IPS-18a (cell line): ENCODE measurements around the gene ZNF836.

Experiments used
- H3K27ac ChIP-seq: one replicate; pipeline ENCODE4 v1.5.1; 2013; ENCODE audit warnings: low read length
- H3K27me3 ChIP-seq: one replicate; pipeline ENCODE4 v1.6.1; 2013; ENCODE audit warnings: mild to moderate bottlenecking, low read length; ENCODE audit not compliant: control insufficient read depth, insufficient read depth
- H3K36me3 ChIP-seq: one replicate; pipeline ENCODE4 v1.6.1; 2013; ENCODE audit warnings: low read depth, low read length; ENCODE audit not compliant: control insufficient read depth
- H3K4me1 ChIP-seq: one replicate; pipeline ENCODE4 v1.6.1; 2013; ENCODE audit warnings: low read depth, low read length; ENCODE audit not compliant: control insufficient read depth
- H3K4me3 ChIP-seq: one replicate; pipeline ENCODE4 v1.5.1; 2013; ENCODE audit warnings: low read length
- H3K9ac ChIP-seq: one replicate; pipeline ENCODE4 v1.6.1; 2013; ENCODE audit warnings: mild to moderate bottlenecking, low read length, moderate library complexity
- H3K9me3 ChIP-seq: one replicate; pipeline ENCODE4 v1.6.1; 2013; ENCODE audit warnings: low read depth, low read length; ENCODE audit not compliant: control insufficient read depth

ZNF836 gene

GRCh38 chr19:52176574-52176973 lies 5.2 kb upstream of the ZNF836 start:
- H3K4me1 ChIP-seq, result peaks cover 4% of the 10 kb centered on the region
- H3K27me3 ChIP-seq, result peaks cover 2% of the 10 kb centered on the region
- H3K9ac ChIP-seq, result no peak overlapping the region
- no peaks in the 10 kb centered on the region for H3K36me3 ChIP-seq
- no peaks in the 10 kb centered on the region for H3K9me3 ChIP-seq
- no peak overlapping the region for H3K4me3 ChIP-seq
- H3K27ac ChIP-seq, result no peak overlapping the region

GRCh38 chr19:52172347-52172746 lies 926 bp upstream of the ZNF836 start:
- Histone ChIP-seq H3K9ac (no peak overlapping the region), H3K4me3 (no peak overlapping the region)

GRCh38 chr19:52170863-52171320 lies 529 bp downstream of the ZNF836 start:
- Histone ChIP-seq H3K27ac (no peak overlapping the region), H3K9me3 (no peaks in the 10 kb centered on the region), H3K27me3 (peaks cover 20% of the 10 kb centered on the region), H3K36me3 (peaks cover 7% of the 10 kb centered on the region), H3K4me1 (peaks cover 4% of the 10 kb centered on the region), H3K4me3 (peak overlapping the region; percentile 94), H3K9ac (peak overlapping the region; percentile 64)

More at GRCh38 chr19:52172347-52172746, 926 bp upstream of the ZNF836 start:
- Histone ChIP-seq H3K27me3 (peaks cover 20% of the 10 kb centered on the region), H3K27ac (no peak overlapping the region), H3K36me3 (peaks cover 7% of the 10 kb centered on the region), H3K9me3 (no peaks in the 10 kb centered on the region), H3K4me1 (peaks cover 4% of the 10 kb centered on the region)

GRCh38 chr19:52170304-52170703 lies 1.1 kb downstream of the ZNF836 start:
- H3K4me3 ChIP-seq, result peak overlapping the region; percentile 94
- H3K27me3 ChIP-seq, result peaks cover 20% of the 10 kb centered on the region
- peak overlapping the region; percentile 28 for H3K9ac ChIP-seq
- H3K27ac ChIP-seq, result no peak overlapping the region
- H3K9me3 ChIP-seq, result no peaks in the 10 kb centered on the region
- peaks cover 4% of the 10 kb centered on the region for H3K4me1 ChIP-seq
- peaks cover 7% of the 10 kb centered on the region for H3K36me3 ChIP-seq

GRCh38 chr19:52155596-52156359 lies 15.6 kb downstream of the ZNF836 start:
- Histone ChIP-seq H3K36me3 (peaks cover 15% of the 10 kb centered on the region), H3K9ac (no peak overlapping the region), H3K27me3 (no peaks in the 10 kb centered on the region), H3K9me3 (peaks cover 57% of the 10 kb centered on the region), H3K4me3 (no peak overlapping the region), H3K4me1 (no peaks in the 10 kb centered on the region), H3K27ac (no peak overlapping the region)

GRCh38 chr19:52148256-52148655 lies 23.2 kb downstream of the ZNF836 start:
- Histone ChIP-seq H3K36me3 (no peaks in the 10 kb centered on the region), H3K9ac (no peak overlapping the region), H3K27ac (no peak overlapping the region), H3K4me1 (no peaks in the 10 kb centered on the region), H3K9me3 (peaks cover 18% of the 10 kb centered on the region), H3K27me3 (no peaks in the 10 kb centered on the region), H3K4me3 (no peak overlapping the region)

GRCh38 chr19:52142001-52142595 lies 29.3 kb downstream of the ZNF836 start:
- H3K4me1 ChIP-seq, result peaks cover 8% of the 10 kb centered on the region
- H3K27ac ChIP-seq, result no peak overlapping the region
- H3K27me3 ChIP-seq, result no peaks in the 10 kb centered on the region
- H3K9ac ChIP-seq, result no peak overlapping the region
- H3K9me3 ChIP-seq, result peaks cover 3% of the 10 kb centered on the region
- no peaks in the 10 kb centered on the region for H3K36me3 ChIP-seq
- no peak overlapping the region for H3K4me3 ChIP-seq

GRCh38 chr19:52141203-52141602 lies 30.2 kb downstream of the ZNF836 start:
- H3K36me3 ChIP-seq, result no peaks in the 10 kb centered on the region
- H3K4me1 ChIP-seq, result peaks cover 8% of the 10 kb centered on the region
- H3K27ac ChIP-seq, result no peak overlapping the region

GRCh38 chr19:52140032-52140710 lies 31.2 kb downstream of the ZNF836 start:
- Histone ChIP-seq H3K4me1 (peaks cover 8% of the 10 kb centered on the region), H3K4me3 (peak overlapping the region; percentile 89), H3K36me3 (no peaks in the 10 kb centered on the region), H3K9me3 (no peaks in the 10 kb centered on the region), H3K27ac (no peak overlapping the region), H3K27me3 (no peaks in the 10 kb centered on the region), H3K9ac (no peak overlapping the region)

More at GRCh38 chr19:52141203-52141602, 30.2 kb downstream of the ZNF836 start:
- Histone ChIP-seq H3K27me3 (no peaks in the 10 kb centered on the region), H3K9me3 (no peaks in the 10 kb centered on the region), H3K4me3 (no peak overlapping the region), H3K9ac (no peak overlapping the region)

- Histone ChIP-seq H3K36me3 (no peaks in the 10 kb centered on the region), H3K4me1 (peaks cover 8% of the 10 kb centered on the region), H3K9me3 (no peaks in the 10 kb centered on the region), H3K27ac (peak within 1 kb of the TSS; percentile 80), H3K9ac (peak within 1 kb of the TSS; percentile 95), H3K27me3 (no peaks in the 10 kb centered on the region), H3K4me3 (peak within 1 kb of the TSS; percentile 89)
These were observed 32.0 kb downstream of the ZNF836 start, which contains the start of gene ZNF616 for GRCh38 chr19:52139252-52140031. Gene ZNF616, minus strand, starts transcription at chr19:52139938. Its CDS starts 9,426 bp downstream, at chr19:52130512.

GRCh38 chr19:52138983-52139251 lies 32.5 kb downstream of the ZNF836 start:
- H3K27me3 ChIP-seq, result no peaks in the 10 kb centered on the region

More at GRCh38 chr19:52138983-52139251, 32.5 kb downstream of the ZNF836 start:
- Histone ChIP-seq H3K4me3 (peak overlapping the region; percentile 89), H3K9me3 (no peaks in the 10 kb centered on the region), H3K9ac (peak overlapping the region; percentile 95), H3K4me1 (peaks cover 8% of the 10 kb centered on the region), H3K27ac (peak overlapping the region; percentile 76), H3K36me3 (no peaks in the 10 kb centered on the region)
